ENCODE results near the gene ZNF213.

DNA sequence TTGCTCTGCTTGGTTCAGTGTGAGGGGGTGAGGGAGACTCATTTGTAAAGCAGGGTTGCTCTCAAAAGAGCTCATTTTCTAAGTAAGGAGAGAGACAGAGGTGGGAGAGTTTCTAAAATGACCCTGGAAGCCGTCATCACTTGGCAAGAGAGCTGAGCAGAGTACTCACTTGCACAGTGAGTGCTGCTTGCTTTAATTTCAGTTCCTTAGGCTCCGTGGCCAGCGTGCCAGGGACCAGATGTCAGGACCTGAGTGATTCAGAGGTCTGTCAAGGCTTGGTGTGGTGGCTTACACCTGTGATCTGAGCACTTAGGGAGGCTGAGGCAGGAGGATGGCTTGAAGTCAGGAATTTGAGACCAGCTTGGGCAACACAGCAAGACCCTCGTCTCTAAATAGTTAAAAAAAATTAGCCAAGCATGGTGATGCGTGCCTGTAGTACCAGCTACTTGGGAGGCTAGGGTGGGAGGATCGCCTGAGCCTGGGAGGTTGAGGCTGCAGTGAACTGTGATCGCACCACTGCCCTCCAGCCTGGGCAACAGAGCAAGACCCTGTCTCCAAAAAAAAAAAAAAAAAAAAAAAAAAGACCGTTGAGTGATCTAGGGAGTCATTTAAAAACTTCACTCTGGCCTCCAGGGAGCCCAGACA lies 11.8 kb upstream of the ZNF213 start:
- TF ChIP-seq, protein P1, sequence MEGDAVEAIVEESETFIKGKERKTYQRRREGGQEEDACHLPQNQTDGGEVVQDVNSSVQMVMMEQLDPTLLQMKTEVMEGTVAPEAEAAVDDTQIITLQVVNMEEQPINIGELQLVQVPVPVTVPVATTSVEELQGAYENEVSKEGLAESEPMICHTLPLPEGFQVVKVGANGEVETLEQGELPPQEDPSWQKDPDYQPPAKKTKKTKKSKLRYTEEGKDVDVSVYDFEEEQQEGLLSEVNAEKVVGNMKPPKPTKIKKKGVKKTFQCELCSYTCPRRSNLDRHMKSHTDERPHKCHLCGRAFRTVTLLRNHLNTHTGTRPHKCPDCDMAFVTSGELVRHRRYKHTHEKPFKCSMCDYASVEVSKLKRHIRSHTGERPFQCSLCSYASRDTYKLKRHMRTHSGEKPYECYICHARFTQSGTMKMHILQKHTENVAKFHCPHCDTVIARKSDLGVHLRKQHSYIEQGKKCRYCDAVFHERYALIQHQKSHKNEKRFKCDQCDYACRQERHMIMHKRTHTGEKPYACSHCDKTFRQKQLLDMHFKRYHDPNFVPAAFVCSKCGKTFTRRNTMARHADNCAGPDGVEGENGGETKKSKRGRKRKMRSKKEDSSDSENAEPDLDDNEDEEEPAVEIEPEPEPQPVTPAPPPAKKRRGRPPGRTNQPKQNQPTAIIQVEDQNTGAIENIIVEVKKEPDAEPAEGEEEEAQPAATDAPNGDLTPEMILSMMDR (IDR thresholded peaks at IDR 0.05; ENCODE audit: poor library complexity), result no peak
- TF ChIP-seq EZH2 (IDR thresholded peaks at IDR 0.05; ENCODE audit: borderline replicate concordance), result no peak
